Activated CD4-positive, alpha-beta T cell treated with anti-CD3 and anti-CD28 coated beads, Interleukin-2, amount 10 ng/mL, durations not matched to agents 7 days and 5 days (primary cell): ENCODE results near the gene GOLGA6L7. TPM values are rescaled to one million over a fixed set of nuclear protein-coding genes. Genes with fewer than 3 reads are reported as not detected.
A peak's percentile ranks its signal among the peaks of the same experiment; 100 is the strongest.
"Not testable (repeated sequence)": the region's sequence is repeated elsewhere in the genome, so short reads cannot be mapped to it uniquely, and the experiment has no call there.

Source experiments
- CTCF ChIA-PET: fragments of 350-600 bp; sonication (Branson Sonifier 250); formaldehyde crosslinking; loops from one replicate; lab custom pipeline; 2021; ENCODE audit warnings: antibody characterized with exemption; lab: Charles Lee
- POLR2A ChIA-PET: fragments of 350-600 bp; sonication (Branson Sonifier 250); formaldehyde crosslinking; loops from one replicate; lab custom pipeline; 2021; ENCODE audit warnings: antibody characterized with exemption; lab: Charles Lee
- DNase-seq: peaks from one replicate; pipeline ENCODE4 v3.0.0-alpha.2; 2020
- H3K27ac Mint-ChIP-seq: one replicate; pipeline ENCODE4 v1.8.0; 2021; ENCODE audit warnings: mild to moderate bottlenecking, moderate library complexity, mixed read lengths
- H3K27me3 Mint-ChIP-seq: one replicate; pipeline ENCODE4 v1.8.0; 2021; ENCODE audit warnings: mixed read lengths
- H3K36me3 Mint-ChIP-seq: one replicate; pipeline ENCODE4 v1.8.0; 2021; ENCODE audit warnings: low read depth, mixed read lengths
- H3K4me1 Mint-ChIP-seq: one replicate; pipeline ENCODE4 v1.8.0; 2021; ENCODE audit warnings: mixed read lengths
- H3K4me3 Mint-ChIP-seq: one replicate; pipeline ENCODE4 v1.8.0; 2021; ENCODE audit warnings: mild to moderate bottlenecking, moderate library complexity, mixed read lengths
- H3K9me3 Mint-ChIP-seq: one replicate; pipeline ENCODE4 v1.8.0; 2021; ENCODE audit warnings: mixed read lengths
- total RNA-seq, 2 experiments: library from RNA; stranded (reverse); gene quantifications; one replicate each; pipeline ENCODE4 v1.2.3, GENCODE V29; 2021

The GOLGA6L7 gene
- not detected for total RNA-seq

- Mint-ChIP-seq H3K4me1 (peaks cover 13% of the 10 kb centered on the region), H3K27ac (peak within 1 kb of the TSS; percentile 64)
- peak; percentile 12 for DNase-seq
- POLR2A ChIA-PET, H3K27me3 Mint-ChIP-seq, H3K36me3 Mint-ChIP-seq, CTCF ChIA-PET, H3K9me3 Mint-ChIP-seq, H3K4me3 Mint-ChIP-seq: not testable (repeated sequence)
These were observed at the start of gene GOLGA6L7 for GRCh38 chr15:28848521-28848920. Gene GOLGA6L7 (minus strand): TSS chr15:28848644. CDS start chr15:28848549, 95 bp downstream.

- POLR2A ChIA-PET, result no interaction called here
- no peaks in the 10 kb centered on the region for H3K27me3 Mint-ChIP-seq
- H3K4me3 Mint-ChIP-seq, result no peak overlapping the region
- H3K9me3 Mint-ChIP-seq, result no peaks in the 10 kb centered on the region
- CTCF ChIA-PET, result interaction anchor here (0.6 kb wide), 1 partner anchor 1043 kb away, joined by 3 read pairs; no protein-coding TSS in a partner anchor
- DNase-seq, result no peak
- H3K36me3 Mint-ChIP-seq, result no peaks in the 10 kb centered on the region
- no peak overlapping the region for H3K27ac Mint-ChIP-seq
- H3K4me1 Mint-ChIP-seq, result peaks cover 9% of the 10 kb centered on the region
These were observed 49.6 kb upstream of the GOLGA6L7 start for GRCh38 chr15:28897861-28898585.

GRCh38 chr15:28896951-28897350, 48.5 kb upstream of the GOLGA6L7 start:
- no peak overlapping the region for H3K27ac Mint-ChIP-seq

GRCh38 chr15:28895566-28895965, 47.1 kb upstream of the GOLGA6L7 start:
- CTCF ChIA-PET, result no interaction called here

More at GRCh38 chr15:28896951-28897350, 48.5 kb upstream of the GOLGA6L7 start:
- Mint-ChIP-seq H3K9me3 (no peaks in the 10 kb centered on the region), H3K4me3 (no peak overlapping the region), H3K36me3 (no peaks in the 10 kb centered on the region), H3K27me3 (no peaks in the 10 kb centered on the region), H3K4me1 (peaks cover 12% of the 10 kb centered on the region)
- CTCF ChIA-PET, result no interaction called here
- POLR2A ChIA-PET, result no interaction called here
- DNase-seq, result no peak

GRCh38 chr15:28895146-28895545, 46.7 kb upstream of the GOLGA6L7 start:
- ChIA-PET CTCF (no interaction called here), POLR2A (no interaction called here)
- no peaks in the 10 kb centered on the region for H3K9me3 Mint-ChIP-seq
- H3K4me3 Mint-ChIP-seq, result no peak overlapping the region
- DNase-seq, result no peak
- no peaks in the 10 kb centered on the region for H3K27me3 Mint-ChIP-seq
- peaks cover 28% of the 10 kb centered on the region for H3K4me1 Mint-ChIP-seq
- H3K36me3 Mint-ChIP-seq, result no peaks in the 10 kb centered on the region
- H3K27ac Mint-ChIP-seq, result no peak overlapping the region

More at GRCh38 chr15:28895566-28895965, 47.1 kb upstream of the GOLGA6L7 start:
- no peak for DNase-seq
- H3K4me3 Mint-ChIP-seq, result no peak overlapping the region
- H3K4me1 Mint-ChIP-seq, result peaks cover 23% of the 10 kb centered on the region
- H3K27ac Mint-ChIP-seq, result no peak overlapping the region
- POLR2A ChIA-PET, result no interaction called here
- H3K27me3 Mint-ChIP-seq, result no peaks in the 10 kb centered on the region
- H3K36me3 Mint-ChIP-seq, result no peaks in the 10 kb centered on the region
- no peaks in the 10 kb centered on the region for H3K9me3 Mint-ChIP-seq

- no peaks in the 10 kb centered on the region for H3K27me3 Mint-ChIP-seq
- ChIA-PET CTCF (no interaction called here), POLR2A (no interaction called here)
- no peaks in the 10 kb centered on the region for H3K9me3 Mint-ChIP-seq
- no peak overlapping the region for H3K4me3 Mint-ChIP-seq
- no peak for DNase-seq
- peaks cover 33% of the 10 kb centered on the region for H3K4me1 Mint-ChIP-seq
- no peak overlapping the region for H3K27ac Mint-ChIP-seq
- H3K36me3 Mint-ChIP-seq, result no peaks in the 10 kb centered on the region
These were observed 46.2 kb upstream of the GOLGA6L7 start for GRCh38 chr15:28894631-28895030.

- H3K9me3 Mint-ChIP-seq, result no peaks in the 10 kb centered on the region
- H3K27me3 Mint-ChIP-seq, result peaks cover 2% of the 10 kb centered on the region
- peaks cover 46% of the 10 kb centered on the region for H3K4me1 Mint-ChIP-seq
- CTCF ChIA-PET, result no interaction called here
- no peak overlapping the region for H3K4me3 Mint-ChIP-seq
- POLR2A ChIA-PET, result no interaction called here
- peaks cover 5% of the 10 kb centered on the region for H3K36me3 Mint-ChIP-seq
- H3K27ac Mint-ChIP-seq, result peak overlapping the region; percentile 1
- no peak for DNase-seq
These were observed 44.6 kb upstream of the GOLGA6L7 start for GRCh38 chr15:28892789-28893610.

GRCh38 chr15:28891588-28891987, 43.1 kb upstream of the GOLGA6L7 start:
- no peak for DNase-seq
- peaks cover 55% of the 10 kb centered on the region for H3K4me1 Mint-ChIP-seq
- ChIA-PET POLR2A (no interaction called here), CTCF (no interaction called here)
- H3K27me3 Mint-ChIP-seq, result peaks cover 10% of the 10 kb centered on the region
- peaks cover 6% of the 10 kb centered on the region for H3K36me3 Mint-ChIP-seq
- peak overlapping the region; percentile 98 for H3K27ac Mint-ChIP-seq
- no peaks in the 10 kb centered on the region for H3K9me3 Mint-ChIP-seq
- no peak overlapping the region for H3K4me3 Mint-ChIP-seq

- Mint-ChIP-seq H3K4me3 (peak overlapping the region; percentile 40), H3K27me3 (peaks cover 10% of the 10 kb centered on the region), H3K36me3 (peaks cover 6% of the 10 kb centered on the region), H3K27ac (peak overlapping the region; percentile 98), H3K4me1 (peaks cover 55% of the 10 kb centered on the region), H3K9me3 (no peaks in the 10 kb centered on the region)
- CTCF ChIA-PET, result interaction anchor here (1.3 kb wide), 1 partner anchor 29 kb away, joined by 3 read pairs; no protein-coding TSS in a partner anchor
- DNase-seq, result peak; percentile 41
- POLR2A ChIA-PET, result no interaction called here
These were observed 42.5 kb upstream of the GOLGA6L7 start for GRCh38 chr15:28890711-28891495.

GRCh38 chr15:28890291-28890690, 41.8 kb upstream of the GOLGA6L7 start:
- POLR2A ChIA-PET, H3K36me3 Mint-ChIP-seq, DNase-seq, H3K9me3 Mint-ChIP-seq: not testable (repeated sequence)
- Mint-ChIP-seq H3K27me3 (peaks cover 10% of the 10 kb centered on the region), H3K4me1 (peaks cover 55% of the 10 kb centered on the region), H3K27ac (peak overlapping the region; percentile 98), H3K4me3 (peak overlapping the region; percentile 33)
- CTCF ChIA-PET, result interaction anchor here (1.3 kb wide), 1 partner anchor 30 kb away, joined by 3 read pairs; no protein-coding TSS in a partner anchor

GRCh38 chr15:28889871-28890270, 41.4 kb upstream of the GOLGA6L7 start:
- CTCF ChIA-PET, result interaction anchor here (1.3 kb wide), 1 partner anchor 31 kb away, joined by 3 read pairs; no protein-coding TSS in a partner anchor
- Mint-ChIP-seq H3K27ac (peak overlapping the region; percentile 98), H3K4me1 (peaks cover 55% of the 10 kb centered on the region), H3K27me3 (peaks cover 14% of the 10 kb centered on the region)
- H3K4me3 Mint-ChIP-seq, H3K36me3 Mint-ChIP-seq, H3K9me3 Mint-ChIP-seq, POLR2A ChIA-PET, DNase-seq: not testable (repeated sequence)

- ChIA-PET POLR2A (no interaction called here), CTCF (interaction anchor here (1.3 kb wide), 1 partner anchor 31 kb away, joined by 3 read pairs; no protein-coding TSS in a partner anchor)
- Mint-ChIP-seq H3K36me3 (peaks cover 6% of the 10 kb centered on the region), H3K4me1 (peaks cover 55% of the 10 kb centered on the region), H3K27ac (peak overlapping the region; percentile 98), H3K9me3 (no peaks in the 10 kb centered on the region), H3K4me3 (no peak overlapping the region), H3K27me3 (peaks cover 17% of the 10 kb centered on the region)
- no peak for DNase-seq
These were observed 40.9 kb upstream of the GOLGA6L7 start for GRCh38 chr15:28889346-28889745.
